Hepatocyte (in vitro differentiated cells): Measurements from ENCODE around the gene PLEKHG4. TPM values are rescaled to one million over a fixed set of nuclear protein-coding genes. Genes with fewer than 3 reads are reported as not detected.

Source experiments
- DNase-seq: peaks from one replicate; pipeline ENCODE4 v3.0.0-alpha.2; 2016; ENCODE audit warnings: low spot score
- H2AFZ ChIP-seq: fragments of 200-600 bp; sonication (generic); 2 replicates; pipeline ENCODE4 v1.6.0; 2016; ENCODE audit warnings: antibody characterized with exemption, mild to moderate bottlenecking
- H3K27ac ChIP-seq: fragments of 200-600 bp; sonication (generic); 2 replicates; pipeline ENCODE4 v1.5.1; 2016; ENCODE audit warnings: mild to moderate bottlenecking
- H3K27me3 ChIP-seq: fragments of 200-600 bp; sonication (generic); 2 replicates; pipeline ENCODE4 v1.6.1; 2016
- H3K36me3 ChIP-seq: fragments of 200-600 bp; sonication (generic); replicated peaks from 2 replicates; pipeline ENCODE4 v1.5.1; 2016; ENCODE audit warnings: low read depth; ENCODE audit not compliant: insufficient read depth
- H3K4me1 ChIP-seq: fragments of 200-600 bp; sonication (generic); 2 replicates; pipeline ENCODE4 v1.5.1; 2016; ENCODE audit warnings: mild to moderate bottlenecking, moderate library complexity; ENCODE audit not compliant: insufficient read depth
- H3K4me2 ChIP-seq: fragments of 200-600 bp; sonication (generic); 2 replicates; pipeline ENCODE4 v1.6.0; 2016
- H3K4me3 ChIP-seq: fragments of 200-600 bp; sonication (generic); 2 replicates; pipeline ENCODE4 v1.5.1; 2016; ENCODE audit warnings: mild to moderate bottlenecking
- H3K79me2 ChIP-seq: fragments of 200-600 bp; sonication (generic); 2 replicates; pipeline ENCODE4 v1.6.0; 2017; ENCODE audit warnings: mild to moderate bottlenecking
- H3K9me2 ChIP-seq: fragments of 200-600 bp; sonication (generic); replicated peaks from 2 replicates; pipeline ENCODE4 v1.6.0; 2017; ENCODE audit warnings: mild to moderate bottlenecking; ENCODE audit not compliant: insufficient read depth
- H3K9me3 ChIP-seq: fragments of 200-600 bp; sonication (generic); 2 replicates; pipeline ENCODE4 v1.5.1; 2016; ENCODE audit warnings: low read depth, mild to moderate bottlenecking
- H4K20me1 ChIP-seq: fragments of 200-600 bp; sonication (generic); 2 replicates; pipeline ENCODE4 v1.6.0; 2016; ENCODE audit warnings: mild to moderate bottlenecking; ENCODE audit not compliant: insufficient read depth, poor library complexity, severe bottlenecking
- CTCF ChIP-seq: fragments of 200-600 bp; sonication (generic); IDR thresholded peaks from 2 replicates; pipeline ENCODE4 v1.5.1; 2016; ENCODE audit warnings: antibody characterized with exemption, mild to moderate bottlenecking; ENCODE audit not compliant: poor library complexity
- EZH2 ChIP-seq: fragments of 200-600 bp; sonication (generic); IDR thresholded peaks from 2 replicates; pipeline ENCODE4 v1.6.1; 2016; ENCODE audit warnings: antibody characterized with exemption, mild to moderate bottlenecking, borderline replicate concordance
- EZH2phosphoT487 ChIP-seq: fragments of 200-600 bp; sonication (generic); IDR thresholded peaks from one replicate; pipeline ENCODE4 v1.6.1; 2018; ENCODE audit warnings: antibody characterized with exemption, mild to moderate bottlenecking, low read depth, moderate library complexity; ENCODE audit not compliant: unreplicated experiment, severe bottlenecking
- WGBS: methylation state at CpG from one replicate; pipeline ENCODE4 v1.1.6; 2016; ENCODE audit warnings: low lambda C conversion rate; ENCODE audit errors: missing lambda C conversion rate; 5-methylcytosine and 5-hydroxymethylcytosine counted together
- polyA plus RNA-seq: library from polyadenylated mRNA; unstranded; fragments of >200 nt; fragmentation: Nextera tagmentation; extraction: Ambion mirVana; gene quantifications from 2 replicates; pipeline ENCODE4 v1.2.1, GENCODE V29; 2016
- total RNA-seq: library from RNA; depleted of rRNA; stranded (reverse); fragments of >200 nt; gene quantifications from 2 replicates; pipeline ENCODE4 v1.2.3, GENCODE V29; 2014

PLEKHG4 gene
- total and polyA plus RNA-seq, 2 experiments from 2014 or later = 3.0 to 3.6 TPM

GRCh38 chr16:67327743-67328142 lies 48.4 kb downstream of the PLEKHG4 start:
- Histone ChIP-seq H3K4me1 (peaks cover 3% of the 10 kb centered on the region), H4K20me1 (no peaks in the 10 kb centered on the region), H3K27ac (no peak overlapping the region), H3K27me3 (peaks cover 12% of the 10 kb centered on the region), H3K9me2 (no peaks in the 10 kb centered on the region), H3K4me3 (no peak overlapping the region), H3K4me2 (no peak overlapping the region), H3K9me3 (no peaks in the 10 kb centered on the region), H2AFZ (no peak overlapping the region), H3K36me3 (no peaks in the 10 kb centered on the region), H3K79me2 (no peaks in the 10 kb centered on the region)
- TF ChIP-seq CTCF = no peak
- TF ChIP-seq EZH2phosphoT487 = no peak
- no peak for TF ChIP-seq EZH2
- no peak for DNase-seq
- WGBS = 84% methylated on average over 3 of the region's 3 CpGs

GRCh38 chr16:67329901-67330300 lies 50.6 kb downstream of the PLEKHG4 start:
- 54% methylated on average over 5 of the region's 5 CpGs for WGBS
- H3K4me2 ChIP-seq = no peak overlapping the region

GRCh38 chr16:67333315-67333714 lies 54.0 kb downstream of the PLEKHG4 start:
- Histone ChIP-seq H3K4me2 (no peak overlapping the region), H3K4me3 (no peak overlapping the region), H3K9me2 (no peaks in the 10 kb centered on the region), H3K36me3 (no peaks in the 10 kb centered on the region), H3K27me3 (no peaks in the 10 kb centered on the region), H2AFZ (no peak overlapping the region), H3K27ac (no peak overlapping the region), H3K9me3 (no peaks in the 10 kb centered on the region), H4K20me1 (no peaks in the 10 kb centered on the region), H3K4me1 (peaks cover 3% of the 10 kb centered on the region), H3K79me2 (no peaks in the 10 kb centered on the region)
- no peak for DNase-seq
- TF ChIP-seq EZH2phosphoT487 (no peak), EZH2 (no peak), CTCF (no peak)
- 66% methylated on average over 2 of the region's 2 CpGs for WGBS

More at GRCh38 chr16:67329901-67330300, 50.6 kb downstream of the PLEKHG4 start:
- H3K27me3 ChIP-seq = no peaks in the 10 kb centered on the region
- no peaks in the 10 kb centered on the region for H3K9me2 ChIP-seq
- no peak overlapping the region for H2AFZ ChIP-seq
- no peak for DNase-seq
- TF ChIP-seq EZH2 (no peak), EZH2phosphoT487 (no peak), CTCF (no peak)
- H4K20me1 ChIP-seq = no peaks in the 10 kb centered on the region
- H3K4me1 ChIP-seq = peaks cover 3% of the 10 kb centered on the region
- no peak overlapping the region for H3K4me3 ChIP-seq
- no peaks in the 10 kb centered on the region for H3K79me2 ChIP-seq
- H3K9me3 ChIP-seq = no peaks in the 10 kb centered on the region
- H3K27ac ChIP-seq = no peak overlapping the region
- no peaks in the 10 kb centered on the region for H3K36me3 ChIP-seq

- Histone ChIP-seq H3K4me1 (no peaks in the 10 kb centered on the region), H3K27me3 (no peaks in the 10 kb centered on the region), H3K36me3 (no peaks in the 10 kb centered on the region), H3K9me2 (no peaks in the 10 kb centered on the region), H4K20me1 (no peaks in the 10 kb centered on the region), H2AFZ (no peak overlapping the region), H3K9me3 (no peaks in the 10 kb centered on the region), H3K4me3 (no peak overlapping the region), H3K79me2 (no peaks in the 10 kb centered on the region), H3K4me2 (no peak overlapping the region), H3K27ac (no peak overlapping the region)
- TF ChIP-seq EZH2phosphoT487 = no peak
- no peak for TF ChIP-seq EZH2
- TF ChIP-seq CTCF = no peak
- DNase-seq = no peak
- 59% methylated on average over 1 of the region's 1 CpG for WGBS
Measured at GRCh38 chr16:67336116-67336515, 56.8 kb downstream of the PLEKHG4 start.
